Osteoblast (primary cell): Measurements from ENCODE around the gene PRELID2. TPM values are rescaled to one million over a fixed set of nuclear protein-coding genes. Genes with fewer than 3 reads are reported as not detected.

ENCODE experiments used
- DNase-seq: peaks from one replicate; pipeline ENCODE4 v3.0.0; 2011; ENCODE audit warnings: low spot score, mixed read lengths; ENCODE audit not compliant: insufficient read length; ENCODE audit errors: missing footprints
- H2AFZ ChIP-seq: 2 replicates; pipeline ENCODE4 v1.6.0; 2011; ENCODE audit warnings: mild to moderate bottlenecking, low read length
- H3K27ac ChIP-seq: 2 replicates; pipeline ENCODE4 v1.5.1; 2011; ENCODE audit warnings: mild to moderate bottlenecking, low read depth, low read length, moderate library complexity
- H3K27me3 ChIP-seq: 2 replicates; pipeline ENCODE4 v1.6.0; 2012; ENCODE audit warnings: mild to moderate bottlenecking, control low read depth, inconsistent platforms, low read length, moderate library complexity; ENCODE audit not compliant: insufficient read depth
- H3K36me3 ChIP-seq: 2 replicates; pipeline ENCODE4 v1.5.1; 2011; ENCODE audit warnings: mild to moderate bottlenecking, low read length, control low read depth, moderate library complexity; ENCODE audit not compliant: insufficient read depth
- H3K4me1 ChIP-seq: 2 replicates; pipeline ENCODE4 v1.5.1; 2011; ENCODE audit warnings: mild to moderate bottlenecking, low read length, control low read depth, moderate library complexity; ENCODE audit not compliant: insufficient read depth
- H3K4me2 ChIP-seq: 2 replicates; pipeline ENCODE4 v1.6.0; 2011; ENCODE audit warnings: mild to moderate bottlenecking, low read length; ENCODE audit not compliant: insufficient read depth
- H3K4me3 ChIP-seq: fragments of 200-600 bp; sonication (generic); 3 replicates; pipeline ENCODE4 v1.5.1; 2012; ENCODE audit warnings: mild to moderate bottlenecking, low read length, inconsistent platforms; ENCODE audit not compliant: insufficient read depth
- H3K79me2 ChIP-seq: 2 replicates; pipeline ENCODE4 v1.6.0; 2012; ENCODE audit warnings: mild to moderate bottlenecking, low read length, control low read depth, inconsistent platforms; ENCODE audit not compliant: insufficient read depth
- H3K9me3 ChIP-seq: 2 replicates; pipeline ENCODE4 v1.5.1; 2011; ENCODE audit warnings: low read depth, low read length, control low read depth
- H4K20me1 ChIP-seq: 2 replicates; pipeline ENCODE4 v1.6.0; 2012; ENCODE audit warnings: mild to moderate bottlenecking, low read length, control low read depth; ENCODE audit not compliant: insufficient read depth
- CTCF ChIP-seq: IDR thresholded peaks from 2 replicates; pipeline ENCODE4 v1.5.1; 2011; ENCODE audit warnings: mild to moderate bottlenecking, low read depth, low read length, moderate library complexity; ENCODE audit errors: extremely low read depth
- total RNA-seq: library from RNA; depleted of rRNA; stranded (reverse); fragments of >200 nt; gene quantifications from 2 replicates; pipeline ENCODE4 v1.2.3, GENCODE V29; 2012

PRELID2 gene
- total RNA-seq, 1 donor, result 19.5 TPM

DNA sequence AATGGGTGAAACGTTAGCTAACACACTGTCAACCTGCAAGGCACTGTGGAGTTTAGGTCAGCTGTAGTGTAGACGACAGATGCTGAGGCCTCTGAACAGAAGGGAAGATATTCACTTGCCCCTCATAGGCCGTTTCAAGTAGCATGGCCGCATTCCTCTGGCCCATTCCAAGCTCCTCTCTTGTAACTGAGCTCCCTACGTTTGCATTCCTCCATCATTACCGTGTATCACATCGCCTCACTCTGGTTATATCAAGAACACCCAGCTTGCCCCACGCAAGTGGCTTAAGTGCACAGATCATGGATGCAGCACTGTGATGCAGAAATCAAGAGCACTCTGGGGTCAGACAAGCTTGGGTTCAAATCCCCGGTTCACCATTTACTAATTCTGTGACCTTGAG, 43.3 kb downstream of the PRELID2 start:
- Histone ChIP-seq H3K27ac (no peak overlapping the region), H3K27me3 (no peaks in the 10 kb centered on the region), H3K36me3 (no peaks in the 10 kb centered on the region), H4K20me1 (no peaks in the 10 kb centered on the region), H3K79me2 (no peaks in the 10 kb centered on the region), H3K4me2 (no peak overlapping the region), H3K4me1 (no peaks in the 10 kb centered on the region), H3K9me3 (no peaks in the 10 kb centered on the region), H2AFZ (no peak overlapping the region), H3K4me3 (no peak overlapping the region)
- no peak for DNase-seq
- no peak for TF ChIP-seq CTCF

DNA sequence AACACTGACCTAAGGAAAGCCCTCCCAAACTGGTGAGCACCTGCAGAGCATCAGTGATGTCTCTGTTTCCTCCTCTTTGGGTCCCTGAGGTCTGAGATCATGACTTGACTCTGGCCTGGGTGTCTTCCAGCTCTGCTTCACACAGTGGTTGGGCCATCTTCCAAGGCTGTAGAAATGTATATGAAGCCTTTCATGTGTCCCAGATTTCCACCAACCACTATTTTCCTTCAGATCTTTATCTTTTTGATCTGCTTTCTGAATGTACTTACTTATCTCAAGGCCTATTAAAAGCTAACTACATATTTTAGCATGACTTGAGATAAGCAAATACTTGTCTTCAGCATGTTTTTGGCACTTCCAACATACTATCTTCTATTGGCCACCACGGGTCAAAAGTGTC, 47.1 kb downstream of the PRELID2 start:
- Histone ChIP-seq H2AFZ (no peak overlapping the region), H3K4me3 (no peak overlapping the region), H3K27me3 (no peaks in the 10 kb centered on the region), H3K4me1 (no peaks in the 10 kb centered on the region), H3K27ac (no peak overlapping the region), H3K4me2 (no peak overlapping the region), H3K9me3 (no peaks in the 10 kb centered on the region), H3K79me2 (no peaks in the 10 kb centered on the region), H3K36me3 (no peaks in the 10 kb centered on the region), H4K20me1 (no peaks in the 10 kb centered on the region)
- no peak for TF ChIP-seq CTCF
- no peak for DNase-seq

DNA sequence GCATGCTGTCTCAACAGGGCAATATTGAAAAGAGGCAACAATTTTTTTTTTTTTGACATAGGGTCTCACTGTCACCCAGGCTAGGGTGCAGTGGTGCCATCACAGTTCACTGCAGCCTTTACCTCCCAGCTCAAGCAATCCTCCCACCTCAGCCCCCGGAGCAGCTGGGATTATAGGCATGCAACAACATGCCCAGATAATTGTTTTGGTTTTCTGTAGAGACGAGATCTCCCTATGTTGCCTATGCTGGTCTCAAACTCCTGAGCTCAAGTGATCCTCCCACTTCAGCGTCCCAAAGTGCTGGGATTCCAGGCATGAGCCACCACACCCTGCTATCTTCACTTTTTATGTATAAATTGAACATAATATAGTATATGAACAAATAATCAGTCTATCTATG, 47.6 kb downstream of the PRELID2 start:
- Histone ChIP-seq H4K20me1 (no peaks in the 10 kb centered on the region), H3K27ac (no peak overlapping the region), H3K79me2 (no peaks in the 10 kb centered on the region), H3K4me2 (no peak overlapping the region), H3K9me3 (no peaks in the 10 kb centered on the region), H2AFZ (no peak overlapping the region), H3K4me1 (no peaks in the 10 kb centered on the region), H3K27me3 (no peaks in the 10 kb centered on the region), H3K4me3 (no peak overlapping the region), H3K36me3 (no peaks in the 10 kb centered on the region)
- DNase-seq, result no peak
- no peak for TF ChIP-seq CTCF

GRCh38 chr5:145787001-145787400, 48.1 kb downstream of the PRELID2 start:
- no peaks in the 10 kb centered on the region for H3K36me3 ChIP-seq
- DNase-seq, result no peak
- no peak overlapping the region for H3K27ac ChIP-seq
- no peaks in the 10 kb centered on the region for H3K9me3 ChIP-seq
- no peak overlapping the region for H3K4me2 ChIP-seq
- no peaks in the 10 kb centered on the region for H3K4me1 ChIP-seq
- H2AFZ ChIP-seq, result no peak overlapping the region
- H4K20me1 ChIP-seq, result no peaks in the 10 kb centered on the region
- no peaks in the 10 kb centered on the region for H3K27me3 ChIP-seq
- no peaks in the 10 kb centered on the region for H3K79me2 ChIP-seq
- no peak overlapping the region for H3K4me3 ChIP-seq
- no peak for TF ChIP-seq CTCF
